ENCODE results near the gene LMBR1.
"Not testable (repeated sequence)": the region's sequence is repeated elsewhere in the genome, so short reads cannot be mapped to it uniquely, and the experiment has no call there.

LMBR1 gene, protein sequence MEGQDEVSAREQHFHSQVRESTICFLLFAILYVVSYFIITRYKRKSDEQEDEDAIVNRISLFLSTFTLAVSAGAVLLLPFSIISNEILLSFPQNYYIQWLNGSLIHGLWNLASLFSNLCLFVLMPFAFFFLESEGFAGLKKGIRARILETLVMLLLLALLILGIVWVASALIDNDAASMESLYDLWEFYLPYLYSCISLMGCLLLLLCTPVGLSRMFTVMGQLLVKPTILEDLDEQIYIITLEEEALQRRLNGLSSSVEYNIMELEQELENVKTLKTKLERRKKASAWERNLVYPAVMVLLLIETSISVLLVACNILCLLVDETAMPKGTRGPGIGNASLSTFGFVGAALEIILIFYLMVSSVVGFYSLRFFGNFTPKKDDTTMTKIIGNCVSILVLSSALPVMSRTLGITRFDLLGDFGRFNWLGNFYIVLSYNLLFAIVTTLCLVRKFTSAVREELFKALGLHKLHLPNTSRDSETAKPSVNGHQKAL

DNA sequence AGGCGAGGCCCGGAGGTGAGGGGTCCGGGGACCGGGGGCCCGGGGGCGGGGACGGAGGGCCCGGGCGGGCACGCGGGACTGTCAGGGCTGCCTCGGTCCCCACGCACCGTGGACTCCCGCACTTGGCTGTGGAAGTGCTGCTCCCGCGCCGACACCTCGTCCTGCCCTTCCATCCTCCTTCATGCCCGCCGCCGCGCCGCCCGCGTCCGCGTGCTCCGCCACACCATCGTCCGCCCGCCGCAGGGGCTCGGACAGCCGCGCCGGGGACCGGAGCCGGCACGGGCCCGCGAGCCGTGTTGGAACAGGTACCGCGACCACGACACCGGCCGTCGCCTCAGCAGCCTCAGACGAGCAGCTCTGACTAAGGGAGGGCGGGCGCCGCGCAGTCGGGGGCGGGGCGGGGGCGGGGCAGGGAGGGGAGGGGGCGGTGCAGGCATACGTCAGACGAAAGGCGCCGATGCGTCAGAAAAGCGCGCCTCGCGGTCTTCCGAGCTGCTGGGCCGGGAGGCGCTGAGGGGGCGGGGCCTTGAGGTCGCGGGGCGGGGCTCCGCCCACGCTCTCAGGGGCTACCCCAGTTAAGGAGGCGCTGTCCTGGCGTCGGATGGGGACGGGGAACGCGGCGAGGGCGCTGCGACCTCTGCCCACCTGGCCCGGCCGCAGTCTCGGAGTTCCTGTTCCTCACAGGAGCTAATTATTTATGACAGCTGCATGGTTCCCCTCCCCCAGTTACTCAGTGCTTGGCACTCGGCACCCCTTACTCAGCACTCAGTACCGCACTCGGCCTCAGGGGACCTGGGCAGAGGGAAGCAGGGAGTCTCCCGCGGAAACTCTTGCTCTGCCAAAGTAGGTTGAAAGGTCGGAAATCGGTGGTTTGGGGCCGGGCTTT, at the start of gene LMBR1:
Gene LMBR1, minus strand, starts transcription at position 363 of the 886 bp plus-strand sequence. Its CDS starts 190 bp downstream, at position 173.
- ATAC-seq, result peak; percentile 85 to 88

DNA sequence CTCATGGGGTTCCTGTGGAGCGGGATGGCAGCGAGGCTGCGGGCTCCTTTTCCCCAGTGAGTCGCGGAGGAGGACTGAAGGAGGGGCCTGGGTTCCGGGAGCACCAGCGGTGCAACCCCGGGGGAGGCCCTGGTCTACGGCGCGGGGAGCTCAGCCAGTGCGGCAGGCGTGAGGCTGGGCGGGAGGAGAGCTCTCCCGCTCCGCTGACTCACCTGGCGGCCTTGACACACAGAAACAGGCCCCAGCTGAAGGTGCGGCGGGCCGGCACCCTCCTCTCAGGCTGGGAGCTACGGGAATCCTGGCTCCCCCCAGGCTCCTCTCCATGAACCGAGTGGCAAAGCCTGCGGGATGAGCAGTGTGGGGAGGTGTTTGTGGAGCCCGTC, 49.7 kb upstream of the LMBR1 start:
- ATAC-seq, result peak; percentile 38

DNA sequence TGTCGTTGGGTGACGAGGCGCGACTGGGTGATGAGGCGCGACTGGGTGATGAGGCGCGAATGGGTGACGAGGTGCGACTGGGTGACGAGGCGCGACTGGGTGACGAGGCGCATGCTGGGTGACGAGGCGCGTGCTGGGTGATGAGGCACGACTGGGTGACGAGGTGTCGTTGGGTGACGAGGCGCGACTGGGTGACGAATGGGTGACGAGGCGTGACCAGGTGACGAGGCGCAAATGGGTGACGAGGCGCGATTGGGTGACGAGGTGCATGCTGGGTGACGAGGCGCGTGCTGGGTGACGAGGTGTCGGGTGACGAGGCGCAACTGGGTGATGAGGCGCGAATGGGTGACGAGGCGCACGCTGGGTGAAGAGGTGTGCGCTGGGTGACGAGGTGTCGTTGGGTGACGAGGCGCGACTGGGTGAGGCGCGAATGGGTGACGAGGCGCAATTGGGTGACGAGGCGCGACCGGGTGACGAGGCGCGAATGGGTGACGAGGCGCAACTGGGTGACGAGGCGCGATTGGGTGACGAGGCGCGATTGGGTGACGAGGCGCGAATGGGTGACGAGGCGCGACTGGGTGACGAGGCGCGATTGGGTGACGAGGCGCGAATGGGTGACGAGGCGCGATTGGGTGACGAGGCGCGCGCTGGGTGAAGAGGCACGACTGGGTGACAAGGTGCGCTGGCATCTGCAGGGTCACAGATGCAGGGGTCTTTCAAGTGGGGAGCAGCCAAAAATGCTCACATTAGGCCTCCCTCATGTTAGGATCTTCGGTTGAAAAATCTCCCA, 48.6 kb upstream of the LMBR1 start:
- ATAC-seq, result no peak

DNA sequence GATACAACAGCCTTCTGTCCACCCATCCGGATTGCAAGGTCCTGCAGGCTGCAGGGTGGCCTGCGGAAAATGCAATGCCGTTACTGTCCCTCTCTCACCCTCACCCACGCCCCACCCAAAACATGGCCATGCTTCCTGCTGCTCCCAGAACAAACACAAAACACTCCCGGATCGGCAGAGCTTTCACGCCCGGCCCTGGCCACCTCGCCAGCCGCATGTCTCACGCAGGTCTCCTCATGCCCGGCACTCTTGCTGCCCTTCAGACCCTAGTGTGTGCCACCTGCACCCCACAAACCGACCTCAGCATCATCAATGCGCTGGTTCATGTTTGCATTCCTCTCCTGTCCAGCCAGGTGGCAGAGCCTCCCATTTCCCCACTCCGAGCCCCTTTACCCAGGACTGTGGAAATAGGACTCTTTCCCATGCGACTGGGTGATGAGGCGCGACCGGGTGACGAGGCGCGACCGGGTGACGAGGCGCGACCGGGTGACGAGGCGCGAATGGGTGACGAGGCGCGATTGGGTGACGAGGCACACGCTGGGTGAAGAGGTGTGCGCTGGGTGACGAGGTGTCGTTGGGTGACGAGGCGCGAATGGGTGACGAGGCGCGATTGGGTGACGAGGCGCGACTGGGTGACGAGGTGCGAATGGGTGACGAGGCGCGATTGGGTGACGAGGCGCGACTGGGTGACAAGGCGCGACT, 47.6 kb upstream of the LMBR1 start:
- no peak for ATAC-seq

DNA sequence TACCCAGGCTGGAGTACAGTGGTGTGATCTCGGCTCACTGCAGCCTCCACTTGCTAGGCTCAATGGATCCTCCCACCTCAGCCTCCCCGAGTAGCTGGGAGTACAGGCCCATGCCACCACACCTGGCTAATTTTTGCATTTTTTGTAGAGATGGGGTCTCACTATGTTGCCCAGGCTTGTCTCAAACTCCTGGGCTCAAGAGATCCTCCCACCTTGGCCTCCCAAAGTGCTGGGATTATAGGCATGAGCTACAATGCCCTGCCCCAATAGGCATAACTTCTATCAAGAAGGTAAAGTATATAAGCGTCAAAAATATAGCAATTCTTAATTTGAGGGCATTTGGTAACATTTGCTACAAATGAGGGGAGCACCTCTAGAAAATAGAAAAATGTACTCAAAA, 43.8 kb upstream of the LMBR1 start:
- ATAC-seq, result not testable (repeated sequence)

DNA sequence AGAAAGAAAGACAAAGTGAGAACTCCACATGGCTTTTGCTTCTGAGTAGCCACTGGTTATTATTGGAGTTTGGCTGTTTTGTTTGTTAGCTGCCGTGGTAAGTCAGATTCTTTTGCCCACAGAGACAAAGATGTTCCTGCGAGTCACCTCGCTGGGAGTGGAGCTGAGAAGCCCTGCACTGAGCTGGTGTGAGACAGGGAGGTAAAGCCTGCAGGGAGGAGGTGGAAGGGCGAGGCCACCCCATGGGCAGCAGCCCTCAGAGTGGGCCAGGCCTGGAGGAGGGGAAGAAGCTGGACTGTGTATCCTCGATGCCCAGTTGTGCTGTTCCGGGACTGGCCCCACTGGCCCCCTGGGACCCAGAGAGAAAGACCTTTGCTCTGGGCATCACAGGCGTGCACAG, 42.3 kb upstream of the LMBR1 start:
- ATAC-seq, result no peak

DNA sequence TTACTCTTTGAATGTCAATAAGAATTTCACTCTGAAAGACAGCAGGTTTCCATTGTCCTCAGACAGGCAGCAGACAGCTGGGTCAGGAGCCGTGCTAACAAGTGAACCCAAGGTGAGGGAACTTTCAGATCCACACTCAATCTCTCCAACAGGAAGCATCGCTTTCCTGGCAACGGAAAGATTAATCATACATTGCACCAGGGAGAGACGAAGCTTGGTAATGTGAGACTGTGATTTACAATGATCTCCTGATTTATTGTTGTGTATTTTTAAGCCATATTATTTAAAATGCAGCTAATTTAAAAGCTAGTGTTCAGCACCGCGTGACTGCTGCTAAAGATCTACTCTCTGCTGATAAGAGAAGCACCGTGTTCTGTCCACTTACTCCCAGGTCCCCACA, 39.0 kb upstream of the LMBR1 start:
- no peak for ATAC-seq

DNA sequence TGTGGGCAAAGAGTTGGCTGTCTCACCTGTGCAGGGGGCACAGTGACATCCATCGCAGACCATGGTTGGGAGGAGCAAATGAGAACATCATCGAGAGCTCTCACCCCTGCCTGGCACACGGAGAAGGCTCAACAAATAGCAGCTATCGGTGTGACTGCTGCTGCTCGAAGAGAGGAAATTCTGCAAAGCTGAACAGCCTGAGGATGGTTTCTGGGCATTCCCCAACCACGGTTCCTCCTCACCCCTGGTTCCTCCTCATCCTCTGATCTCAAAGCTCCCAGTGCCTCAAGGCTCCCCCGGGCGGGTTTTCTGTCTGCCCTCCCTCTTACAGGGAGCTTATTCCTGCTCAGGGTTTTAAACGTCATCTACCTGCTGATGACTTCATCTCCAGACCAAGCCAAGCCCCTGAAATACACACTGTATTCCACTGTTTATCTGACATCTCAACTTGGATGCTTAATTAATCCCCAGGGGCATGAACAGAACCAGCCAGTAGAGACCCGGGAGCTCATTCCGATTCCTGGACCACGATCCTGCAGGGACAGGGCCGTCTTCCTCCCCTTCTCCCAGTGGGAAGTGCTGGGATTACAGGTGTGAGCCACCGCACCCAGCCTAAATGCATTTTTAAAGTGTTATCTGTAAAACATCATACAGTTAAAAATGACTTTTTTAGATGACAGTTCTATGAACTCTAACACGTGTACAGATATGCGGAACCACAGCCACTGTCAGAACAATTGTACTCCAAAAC, 37.0 kb upstream of the LMBR1 start:
- ATAC-seq, result peak; percentile 30 to 35

DNA sequence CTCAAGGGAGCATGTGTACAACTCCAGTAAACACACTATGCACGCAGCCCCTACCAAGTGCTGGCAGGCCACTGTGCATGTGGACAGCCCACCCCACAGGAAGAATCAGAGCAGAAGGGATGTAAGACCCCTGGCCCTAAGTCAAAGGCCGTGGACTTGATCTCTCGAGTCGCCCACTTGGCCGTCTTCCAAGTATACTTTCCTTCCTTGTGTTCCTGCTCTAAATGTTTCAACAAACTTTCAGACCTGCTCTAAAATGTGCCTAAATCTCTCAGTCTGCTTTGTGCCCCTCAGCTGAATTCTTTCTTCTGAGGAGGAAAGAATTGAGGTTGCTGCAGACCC, 35.4 kb upstream of the LMBR1 start:
- ATAC-seq, result no peak

DNA sequence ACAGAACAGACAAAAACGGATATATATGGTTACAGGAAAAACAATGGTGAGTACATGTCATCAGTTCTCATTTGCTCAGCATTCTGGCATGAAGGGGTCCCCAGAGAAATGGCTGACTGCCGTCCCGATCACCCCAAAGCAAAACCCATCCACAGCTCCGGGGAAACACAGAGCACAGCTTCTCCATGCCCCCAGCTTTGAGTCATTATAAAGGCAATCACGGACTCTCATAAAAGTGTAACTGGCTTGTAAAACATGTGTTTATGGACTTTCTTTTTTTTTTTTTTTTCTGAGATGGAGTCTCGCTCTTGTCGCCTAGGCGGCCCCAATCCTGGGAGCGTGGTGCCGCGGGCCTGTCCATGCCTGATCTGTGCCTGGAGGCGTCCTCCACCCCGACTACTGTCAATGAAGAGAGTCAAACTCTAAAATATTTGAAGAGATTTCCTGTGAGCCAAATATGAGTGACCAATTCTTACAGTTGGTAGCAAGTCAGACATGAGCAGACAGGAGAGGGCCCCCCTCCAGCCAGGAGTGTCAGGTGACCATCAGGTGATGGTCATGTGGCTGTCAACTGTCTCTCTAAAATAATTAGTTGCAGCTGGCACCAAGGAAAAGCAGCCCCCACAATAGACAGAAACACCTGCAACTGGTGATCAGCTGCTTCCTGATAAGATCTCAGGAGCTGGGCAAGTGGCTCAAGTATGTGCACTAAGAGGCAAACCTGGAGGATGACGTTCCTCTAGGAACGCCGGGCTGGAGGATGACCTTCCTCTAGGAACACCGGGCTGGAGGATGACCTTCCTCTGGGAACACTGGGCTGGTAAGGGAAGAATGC, 34.8 kb upstream of the LMBR1 start:
- ATAC-seq, result no peak

DNA sequence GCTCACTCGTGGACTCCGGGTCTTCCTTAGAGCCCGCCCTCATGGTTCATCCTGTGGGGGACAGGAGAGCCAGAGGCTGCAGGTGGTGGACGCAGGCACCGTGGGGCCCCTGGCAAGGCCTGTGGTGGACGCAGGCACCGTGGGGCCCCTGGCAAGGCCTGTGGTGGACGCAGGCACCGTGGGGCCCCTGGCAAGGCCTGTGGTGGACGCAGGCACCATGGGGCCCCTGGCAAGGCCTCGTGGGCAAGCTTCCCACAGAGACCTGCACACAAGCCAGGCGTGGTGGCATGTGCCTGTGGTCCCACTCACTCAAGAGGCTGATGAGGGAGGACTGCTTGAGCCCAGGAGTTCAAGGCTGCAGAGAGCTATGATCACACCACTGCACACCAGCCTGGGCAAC, 32.8 kb upstream of the LMBR1 start:
- not testable (repeated sequence) for ATAC-seq

DNA sequence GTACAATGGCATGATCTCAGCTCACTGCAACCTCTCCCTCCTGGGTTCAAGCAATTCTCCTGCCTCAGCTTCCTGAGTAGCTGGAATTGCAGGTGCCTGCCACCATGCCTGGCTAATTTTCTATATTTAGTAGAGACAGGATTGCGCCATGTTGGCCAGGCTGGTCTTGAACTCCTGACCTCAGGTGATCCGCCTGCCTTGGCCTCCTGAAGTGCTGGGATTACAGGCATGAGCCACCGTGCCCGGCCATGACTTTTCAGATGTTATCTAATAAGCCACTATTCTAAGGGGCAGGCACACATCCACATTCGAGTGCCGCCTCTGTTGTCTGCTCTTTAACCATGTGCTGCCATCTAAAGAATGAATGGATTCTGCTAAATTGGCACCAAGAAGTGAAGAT, 29.3 kb upstream of the LMBR1 start:
- not testable (repeated sequence) for ATAC-seq

DNA sequence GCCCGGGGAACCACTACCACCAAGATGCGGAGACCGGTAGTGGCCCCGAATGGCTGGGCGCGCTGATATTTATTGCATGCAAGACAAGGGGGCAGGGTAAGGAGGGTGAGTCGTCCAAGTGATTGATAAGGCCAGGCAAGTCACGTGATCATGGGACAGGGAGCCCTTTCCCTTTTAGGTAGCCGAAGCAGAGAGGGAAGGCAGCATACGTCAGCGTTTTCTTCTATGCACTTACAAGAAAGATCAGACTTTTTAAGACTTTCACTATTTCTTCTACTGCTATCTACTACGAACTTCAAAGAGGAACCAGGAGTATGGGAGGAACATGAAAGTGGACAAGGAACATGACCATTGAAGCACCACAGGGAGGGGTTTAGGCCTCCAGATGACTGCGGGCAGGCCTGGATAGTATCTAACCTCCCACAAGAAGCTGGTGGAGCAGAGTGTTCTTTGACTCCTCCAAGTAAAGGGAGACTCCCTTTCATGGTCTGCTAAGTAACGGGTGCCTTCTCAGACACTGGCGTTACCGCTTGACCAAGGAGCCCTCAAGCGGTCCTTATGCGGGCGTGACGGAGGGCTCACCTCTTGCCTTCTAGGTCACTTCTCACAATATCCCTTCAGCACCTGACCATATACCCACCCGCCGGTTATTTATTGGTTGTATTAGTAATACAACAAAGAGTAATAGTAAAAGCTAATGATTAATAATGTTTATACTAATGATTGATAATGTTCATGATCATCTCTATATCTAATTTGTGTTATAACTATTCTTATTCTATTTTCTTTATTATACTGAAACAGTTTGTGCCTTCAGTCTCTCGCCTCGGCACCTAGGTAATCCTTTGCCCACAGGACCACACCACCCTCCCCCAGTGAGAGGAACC, 27.7 kb upstream of the LMBR1 start:
- not testable (repeated sequence) for ATAC-seq

DNA sequence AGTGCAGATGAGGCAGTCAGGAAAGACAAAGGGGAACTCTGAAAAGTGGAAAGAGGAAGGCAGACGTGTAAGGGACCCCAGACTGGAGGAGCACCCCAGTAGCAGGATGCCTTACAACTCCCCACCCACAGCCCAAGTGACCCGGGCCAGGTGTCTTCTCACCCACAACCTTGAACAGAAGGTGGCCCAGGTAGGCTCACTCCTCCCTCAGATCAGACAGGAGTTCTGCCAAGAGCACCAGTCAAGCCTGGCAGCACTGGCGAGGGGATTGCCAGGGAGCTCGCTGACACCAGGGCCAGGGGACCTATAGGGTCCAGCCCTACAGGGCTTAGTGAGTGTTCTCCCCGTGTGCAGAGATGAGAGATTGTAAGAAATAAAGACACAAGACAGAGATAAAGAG, 27.1 kb upstream of the LMBR1 start:
- ATAC-seq, result no peak

DNA sequence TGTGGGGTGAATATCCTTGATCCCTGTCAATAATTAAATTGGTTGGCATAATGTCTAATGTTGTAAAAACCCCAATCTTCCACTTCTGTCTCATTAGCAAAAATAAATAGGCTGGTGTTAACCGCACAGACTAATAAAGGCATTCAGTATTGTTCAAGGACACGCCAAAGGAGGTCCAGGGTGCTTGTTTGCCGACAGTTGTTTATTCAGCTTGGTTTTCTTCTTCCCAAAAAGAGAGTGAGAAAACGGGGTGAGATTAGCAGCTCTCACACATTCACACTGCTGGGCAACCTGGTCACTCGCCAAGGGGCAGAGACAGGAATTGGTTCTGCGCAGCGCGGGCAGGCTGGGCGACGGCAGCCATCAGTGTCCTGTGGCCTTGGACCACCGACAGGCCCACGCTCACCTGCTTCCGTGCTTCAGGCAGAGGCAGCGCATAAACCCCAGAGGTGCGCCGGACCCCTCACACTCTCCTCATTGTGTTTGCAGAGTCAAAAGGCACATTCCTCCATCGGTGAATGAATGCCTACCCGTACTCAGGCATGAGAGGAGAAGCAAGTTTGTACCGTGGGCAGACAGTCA, 26.2 kb upstream of the LMBR1 start:
- ATAC-seq, result no peak

DNA sequence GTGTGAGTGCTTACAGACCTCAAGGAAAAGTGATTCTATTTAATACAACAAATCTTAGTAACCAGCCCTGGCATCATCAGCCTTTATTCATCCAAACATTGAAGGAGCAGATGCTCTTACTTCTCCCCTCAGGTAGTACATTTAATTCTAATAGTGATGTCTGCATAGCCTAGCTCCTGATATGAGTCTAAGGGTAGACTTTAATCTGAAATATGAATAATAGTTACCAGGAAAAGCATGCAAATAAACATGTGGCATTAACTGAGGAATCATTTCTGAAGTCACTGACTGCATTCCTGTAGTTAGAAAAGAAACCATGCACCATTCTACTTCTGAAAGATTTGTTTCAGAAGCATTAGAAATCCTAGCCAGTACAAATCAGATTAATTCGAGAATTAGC, 25.7 kb upstream of the LMBR1 start:
- peak; percentile 17 to 40 for ATAC-seq

DNA sequence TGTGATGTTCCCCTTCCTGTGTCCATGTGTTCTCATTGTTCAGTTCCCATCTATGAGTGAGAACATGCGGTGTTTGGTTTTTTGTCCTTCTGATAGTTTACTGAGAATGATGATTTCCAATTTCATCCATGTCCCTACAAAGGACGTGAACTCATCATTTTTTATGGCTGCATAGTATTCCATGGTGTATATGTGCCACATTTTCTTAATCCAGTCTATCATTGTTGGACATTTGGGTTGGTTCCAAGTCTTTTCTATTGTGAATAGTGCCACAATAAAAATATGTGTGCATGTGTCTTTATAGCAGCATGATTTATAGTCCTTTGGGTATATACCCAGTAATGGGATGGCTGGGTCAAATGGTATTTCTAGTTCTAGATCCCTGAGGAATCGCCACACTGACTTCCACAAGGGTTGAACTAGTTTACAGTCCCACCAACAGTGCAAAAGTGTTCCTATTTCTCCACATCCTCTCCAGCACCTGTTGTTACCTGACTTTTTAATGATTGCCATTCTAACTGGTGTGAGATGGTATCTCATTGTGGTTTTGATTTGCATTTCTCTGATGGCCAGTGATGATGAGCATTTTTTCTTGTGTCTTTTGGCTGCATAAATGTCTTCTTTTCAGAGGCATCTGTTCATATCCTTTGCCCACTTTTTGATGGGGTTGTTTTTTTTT, 16.7 kb upstream of the LMBR1 start:
- ATAC-seq, result not testable (repeated sequence)

DNA sequence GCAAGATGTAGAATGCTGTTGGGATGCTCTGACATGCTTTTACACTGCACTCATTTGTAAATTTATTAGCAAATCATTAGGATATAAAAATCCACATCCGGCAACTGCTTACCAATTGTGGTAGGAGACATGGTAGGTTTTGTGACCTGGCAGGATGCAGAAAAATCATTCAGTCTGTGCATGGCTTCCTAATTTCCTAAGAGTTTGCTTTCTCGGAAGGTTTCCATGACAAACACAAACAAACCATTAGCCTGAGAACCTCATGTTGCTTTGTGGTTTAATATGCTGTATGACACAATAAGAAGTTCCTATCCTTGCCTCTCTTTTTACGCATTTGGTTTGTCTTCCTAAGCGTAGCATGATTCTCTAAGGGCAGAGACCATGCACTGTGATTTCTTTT, 14.7 kb upstream of the LMBR1 start:
- ATAC-seq, result no peak
